Measurements from ENCODE around the gene ACTN4. TPM values are rescaled to one million over a fixed set of nuclear protein-coding genes. Genes with fewer than 3 reads are reported as not detected.

The ACTN4 gene
- total RNA-seq, 4 donors from 2014 or later, result 342 to 463 (median 382) TPM

- DNase-seq (ENCODE audit: low spot score in 2 of 2), result no peak
- no peaks in the 10 kb centered on the region for H3K9me3 ChIP-seq
- H3K4me1 ChIP-seq, result peaks cover 0 to 91% (median 49%) of the 10 kb centered on the region in 4 donors
- no peaks in the 10 kb centered on the region for H3K27me3 ChIP-seq
- no peak overlapping the region for H3K4me3 ChIP-seq
- WGBS, 2 donors, result 69 to 85% methylated on average over 4 to 5 of the region's 5 CpGs
- peak overlapping the region; percentile 12 to 84 (median 58) for H3K27ac ChIP-seq
- H3K36me3 ChIP-seq, result no peaks in the 10 kb centered on the region
- TF ChIP-seq CTCF (IDR thresholded peaks at IDR 0.05) (no peak), POLR2A (IDR thresholded peaks at IDR 0.05) (no peak), EP300 (IDR thresholded peaks at IDR 0.05) (no peak)
Measured at GRCh38 chr19:38675611-38676010, 28.2 kb downstream of the ACTN4 start.

- DNase-seq (ENCODE audit: low spot score in 2 of 2), result no peak
- TF ChIP-seq EP300 (IDR thresholded peaks at IDR 0.05) (no peak), POLR2A (IDR thresholded peaks at IDR 0.05) (no peak), CTCF (IDR thresholded peaks at IDR 0.05) (no peak)
- H3K9me3 ChIP-seq, result no peaks in the 10 kb centered on the region
- peaks cover 0 to 87% (median 45%) of the 10 kb centered on the region in 4 donors for H3K4me1 ChIP-seq
- H3K27me3 ChIP-seq, result no peaks in the 10 kb centered on the region
- no peak overlapping the region for H3K4me3 ChIP-seq
- WGBS, 2 donors, result 43 to 44% methylated on average over 11 to 12 of the region's 13 CpGs
- H3K36me3 ChIP-seq, result no peaks in the 10 kb centered on the region
- peak overlapping the region in 3 of 4 donors; percentile 37 to 84 (median 80) for H3K27ac ChIP-seq
Measured at GRCh38 chr19:38676023-38676877, 28.8 kb downstream of the ACTN4 start.

DNA sequence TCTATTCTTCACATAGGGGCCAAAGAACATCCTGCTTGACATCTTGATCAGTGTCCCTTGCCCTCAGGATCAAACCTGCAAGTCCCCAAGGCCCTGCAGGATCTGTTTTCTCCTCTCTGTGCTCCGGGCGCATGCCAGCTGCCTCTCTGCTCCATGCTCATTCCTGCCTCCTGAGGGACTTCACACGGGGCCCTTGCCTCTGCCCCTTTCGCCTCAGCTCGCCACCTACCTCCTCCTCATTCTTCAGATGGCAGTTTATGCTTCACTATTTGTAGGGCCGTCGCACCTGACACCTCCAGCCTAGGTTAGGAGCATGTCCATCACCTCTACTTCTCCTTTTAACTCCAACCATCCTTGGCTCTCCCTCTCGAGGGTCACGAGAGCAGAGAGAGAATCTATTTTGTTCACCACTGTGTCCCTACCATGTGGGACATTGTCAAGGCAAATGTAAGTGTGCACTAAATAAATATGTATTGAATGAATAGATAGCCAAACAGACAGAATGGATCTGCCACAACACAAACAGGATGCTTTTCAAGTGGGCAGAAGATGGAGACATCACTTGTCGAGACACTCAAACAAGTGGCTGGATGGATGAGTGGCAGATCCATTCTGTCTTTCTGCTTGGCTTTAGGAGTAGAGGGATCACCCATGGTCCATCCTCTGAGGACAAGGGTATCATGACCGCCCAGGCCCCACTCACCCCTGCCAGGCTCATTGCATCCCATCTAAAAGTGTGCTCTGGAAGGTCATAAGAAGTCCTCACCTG, 29.6 kb downstream of the ACTN4 start:
- Histone ChIP-seq H3K27me3 (no peaks in the 10 kb centered on the region), H3K4me3 (no peak overlapping the region), H3K36me3 (peaks cover 0 to 5% (median 0%) of the 10 kb centered on the region in 3 donors), H3K27ac (peak overlapping the region in 3 of 4 donors; percentile 37 to 84 (median 80)), H3K4me1 (peaks cover 0 to 87% (median 49%) of the 10 kb centered on the region in 4 donors), H3K9me3 (no peaks in the 10 kb centered on the region)
- 77 to 79% methylated on average over 11 of the region's 11 CpGs for WGBS, 2 donors
- DNase-seq (ENCODE audit: low spot score in 2 of 2), result no peak
- no peak for TF ChIP-seq CTCF (IDR thresholded peaks at IDR 0.05)
- TF ChIP-seq POLR2A (IDR thresholded peaks at IDR 0.05), result no peak
- TF ChIP-seq EP300 (IDR thresholded peaks at IDR 0.05), result no peak

- TF ChIP-seq POLR2A (IDR thresholded peaks at IDR 0.05) (no peak), EP300 (IDR thresholded peaks at IDR 0.05) (no peak), CTCF (IDR thresholded peaks at IDR 0.05) (no peak)
- Histone ChIP-seq H3K9me3 (no peaks in the 10 kb centered on the region), H3K36me3 (peaks cover 0 to 5% (median 0%) of the 10 kb centered on the region in 3 donors), H3K4me3 (no peak overlapping the region), H3K27ac (peak overlapping the region in 3 of 4 donors; percentile 46 to 84 (median 58)), H3K27me3 (no peaks in the 10 kb centered on the region), H3K4me1 (peaks cover 0 to 92% (median 60%) of the 10 kb centered on the region in 4 donors)
- WGBS, 2 donors, result 68 to 74% methylated on average over 15 of the region's 15 CpGs
- DNase-seq (ENCODE audit: low spot score in 2 of 2), result no peak
Measured at GRCh38 chr19:38678217-38678890, 30.9 kb downstream of the ACTN4 start.
